Liver (tissue), 9 donors: ENCODE measurements around the gene CFAP221. TPM values are rescaled to one million over a fixed set of nuclear protein-coding genes. Genes with fewer than 3 reads are reported as not detected.

Experiments
- DNase-seq: peaks from one replicate; pipeline ENCODE4 v3.0.0-alpha.2; 2017; ENCODE audit warnings: low spot score
- H3K27ac ChIP-seq, 2 donors: one replicate each; pipeline ENCODE4 v1.7.0; 2013; ENCODE audit warnings: inconsistent platforms in 2 of 2, low read length in 2 of 2, control low read depth in 1 of 2, low read depth in 1 of 2, mild to moderate bottlenecking in 1 of 2
- H3K27me3 ChIP-seq, 4 donors: one replicate each; pipeline versions ENCODE4 v1.6.1 to v1.7.0; 2013; ENCODE audit warnings: low read length in 3 of 4, inconsistent platforms in 1 of 4, mild to moderate bottlenecking in 1 of 4, moderate library complexity in 1 of 4; ENCODE audit not compliant: control insufficient read depth in 4 of 4, insufficient read depth in 4 of 4
- H3K36me3 ChIP-seq, 4 donors: one replicate each; pipeline versions ENCODE4 v1.6.1 to v1.7.0; 2013; ENCODE audit warnings: low read length in 3 of 4, mild to moderate bottlenecking in 3 of 4, low read depth in 1 of 4, moderate library complexity in 1 of 4; ENCODE audit not compliant: control insufficient read depth in 4 of 4, insufficient read depth in 3 of 4
- H3K4me1 ChIP-seq, 4 donors: one replicate each; pipeline versions ENCODE4 v1.6.1 to v1.7.0; 2013; ENCODE audit warnings: low read length in 3 of 4, mild to moderate bottlenecking in 3 of 4, moderate library complexity in 1 of 4; ENCODE audit not compliant: control insufficient read depth in 4 of 4, insufficient read depth in 4 of 4
- H3K4me3 ChIP-seq, 3 donors: one replicate each; pipeline versions ENCODE4 v1.6.1 to v1.7.0; 2013; ENCODE audit warnings: low read length in 3 of 3, control low read depth in 1 of 3, low read depth in 1 of 3, mild to moderate bottlenecking in 1 of 3
- H3K9ac ChIP-seq, 2 donors: one replicate each; pipeline ENCODE4 v1.7.0; 2013; ENCODE audit warnings: low read length in 2 of 2, mild to moderate bottlenecking in 2 of 2, moderate library complexity in 2 of 2, control low read depth in 1 of 2, low read depth in 1 of 2
- H3K9me3 ChIP-seq, 4 donors: one replicate each; pipeline versions ENCODE4 v1.6.1 to v1.7.0; 2013; ENCODE audit warnings: low read length in 3 of 4; ENCODE audit not compliant: control insufficient read depth in 4 of 4
- ATF3 ChIP-seq: IDR thresholded peaks from 2 replicates; pipeline ENCODE4 v1.6.1; 2016; ENCODE audit warnings: antibody characterized with exemption
- EGR1 ChIP-seq, 2 donors: IDR thresholded peaks; 2 replicates each; pipeline ENCODE4 v1.6.1; 2016 to 2018; ENCODE audit warnings: antibody characterized with exemption in 2 of 2, low read depth in 2 of 2
- FOXA1 ChIP-seq: IDR thresholded peaks from 2 replicates; pipeline ENCODE4 v1.6.1; 2016; ENCODE audit warnings: antibody characterized with exemption
- FOXA2 ChIP-seq: IDR thresholded peaks from 2 replicates; pipeline ENCODE4 v1.6.1; 2016; ENCODE audit warnings: antibody characterized with exemption
- GABPA ChIP-seq, 2 donors: IDR thresholded peaks in 1 of 2; conservative IDR thresholded peaks in 1 of 2; 2 replicates each; pipeline ENCODE4 v1.6.1; 2016; ENCODE audit warnings: antibody characterized with exemption in 2 of 2, mild to moderate bottlenecking in 1 of 2, moderate library complexity in 1 of 2
- HNF4A ChIP-seq, 2 donors: conservative IDR thresholded peaks; 2 replicates each; pipeline ENCODE4 v1.6.1; 2016; ENCODE audit warnings: antibody characterized with exemption in 2 of 2, mild to moderate bottlenecking in 2 of 2
- HNF4G ChIP-seq: IDR thresholded peaks from 2 replicates; pipeline ENCODE4 v1.6.1; 2016; ENCODE audit warnings: antibody characterized with exemption
- JUND ChIP-seq, 2 donors: IDR thresholded peaks; 2 replicates each; pipeline ENCODE4 v1.6.1; 2016; ENCODE audit warnings: antibody characterized with exemption in 2 of 2
- MAX ChIP-seq: IDR thresholded peaks from 2 replicates; pipeline ENCODE4 v1.6.1; 2016; ENCODE audit warnings: antibody characterized with exemption
- NR2F2 ChIP-seq: IDR thresholded peaks from 2 replicates; pipeline ENCODE4 v1.6.1; 2016; ENCODE audit warnings: antibody characterized with exemption
- RAD21 ChIP-seq, 2 donors: IDR thresholded peaks; 2 replicates each; pipeline ENCODE4 v1.6.1; 2016; ENCODE audit warnings: antibody characterized with exemption in 2 of 2, mild to moderate bottlenecking in 2 of 2
- RXRA ChIP-seq, 2 donors: IDR thresholded peaks; 2 replicates each; pipeline ENCODE4 v1.6.1; 2017 to 2018; ENCODE audit warnings: antibody characterized with exemption in 2 of 2, mild to moderate bottlenecking in 1 of 2
- SP1 ChIP-seq: IDR thresholded peaks from 2 replicates; pipeline ENCODE4 v1.6.1; 2018; ENCODE audit warnings: antibody characterized with exemption, mild to moderate bottlenecking
- TAF1 ChIP-seq: conservative IDR thresholded peaks from 2 replicates; pipeline ENCODE4 v1.6.1; 2016; ENCODE audit warnings: antibody characterized with exemption, mild to moderate bottlenecking
- YY1 ChIP-seq: IDR thresholded peaks from 2 replicates; pipeline ENCODE4 v1.6.1; 2016; ENCODE audit warnings: antibody characterized with exemption, mild to moderate bottlenecking
- ZBTB33 ChIP-seq: IDR thresholded peaks from 2 replicates; pipeline ENCODE4 v1.6.1; 2016; ENCODE audit warnings: antibody characterized with exemption
- WGBS: extraction: QIAGEN DNeasy Blood & Tissue Kit; methylation state at CpG from one replicate; pipeline ENCODE4 v1.1.7; 2013; 5-methylcytosine and 5-hydroxymethylcytosine counted together
- polyA plus RNA-seq, 2 donors: library from polyadenylated mRNA; stranded (reverse) in 1 of 2; unstranded in 1 of 2; fragments of 200-250 nt in 1 of 2; fragments of >200 nt in 1 of 2; fragmentation: Nextera tagmentation in 1 of 2; extraction: Ambion mirVana in 1 of 2; gene quantifications; one replicate each; pipeline versions ENCODE4 v1.2.1 to v1.2.3, GENCODE V29; 2013 to 2015
- total RNA-seq, 2 donors: library from RNA; depleted of rRNA; stranded (reverse); fragments of >200 nt; gene quantifications; one replicate each; pipeline ENCODE4 v1.2.3, GENCODE V29; 2014
- TF ChIP-seq, protein P1 (sequence below): IDR thresholded peaks from 2 replicates; pipeline ENCODE4 v1.6.1; 2016; ENCODE audit warnings: antibody characterized with exemption, mild to moderate bottlenecking
- TF ChIP-seq, protein P2 (sequence below): fragments of 150-350 bp; IDR thresholded peaks from 2 replicates; pipeline ENCODE4 v1.5.1; 2017; ENCODE audit warnings: improper control_type of control experiment, low read depth, low read length; ENCODE audit not compliant: missing input control
- donor health status: healthy.
- donor health status: healthy.
- donor health status: healthy.
- donor health status: healthy.
- donor health status: healthy.

CFAP221 gene
- total and polyA plus RNA-seq, 4 donors = 0.23 to 3.1 (median 1.2) TPM

GRCh38 chr2:119694470-119694844, 150.2 kb downstream of the CFAP221 start:
- no peak for TF ChIP-seq HNF4A (conservative IDR thresholded peaks at IDR 0.05)
- TF ChIP-seq ZBTB33 = no peak
- TF ChIP-seq EGR1 (IDR thresholded peaks at IDR 0.05; ENCODE audit: low read depth in 2 of 2) = no peak
- no peak for TF ChIP-seq RAD21 (IDR thresholded peaks at IDR 0.05)
- TF ChIP-seq ATF3 = no peak
- no peak for TF ChIP-seq RXRA (IDR thresholded peaks at IDR 0.05)
- no peak for TF ChIP-seq SP1
- TF ChIP-seq TAF1 = no peak
- no peak for TF ChIP-seq FOXA1
- no peak for TF ChIP-seq HNF4G
- TF ChIP-seq JUND (IDR thresholded peaks at IDR 0.05) = no peak

GRCh38 chr2:119694845-119695521, 150.7 kb downstream of the CFAP221 start:
- no peak for DNase-seq
- no peak overlapping the region for H3K4me3 ChIP-seq
- no peaks in the 10 kb centered on the region for H3K27me3 ChIP-seq
- peaks cover 0 to 3% (median 0%) of the 10 kb centered on the region in 4 donors for H3K36me3 ChIP-seq
- no peaks in the 10 kb centered on the region for H3K9me3 ChIP-seq
- TF ChIP-seq MAX (no peak), FOXA1 (no peak), GABPA (IDR thresholded peaks at IDR 0.05 in 1 of 2, conservative IDR thresholded peaks at IDR 0.05 in 1 of 2) (no peak), YY1 (no peak), HNF4A (conservative IDR thresholded peaks at IDR 0.05) (no peak), NR2F2 (no peak), HNF4G (no peak), FOXA2 (no peak), ZBTB33 (no peak), RAD21 (IDR thresholded peaks at IDR 0.05) (no peak), RXRA (IDR thresholded peaks at IDR 0.05) (no peak), EGR1 (IDR thresholded peaks at IDR 0.05; ENCODE audit: low read depth in 2 of 2) (no peak), SP1 (no peak), TAF1 (no peak)
- TF ChIP-seq, protein P1, sequence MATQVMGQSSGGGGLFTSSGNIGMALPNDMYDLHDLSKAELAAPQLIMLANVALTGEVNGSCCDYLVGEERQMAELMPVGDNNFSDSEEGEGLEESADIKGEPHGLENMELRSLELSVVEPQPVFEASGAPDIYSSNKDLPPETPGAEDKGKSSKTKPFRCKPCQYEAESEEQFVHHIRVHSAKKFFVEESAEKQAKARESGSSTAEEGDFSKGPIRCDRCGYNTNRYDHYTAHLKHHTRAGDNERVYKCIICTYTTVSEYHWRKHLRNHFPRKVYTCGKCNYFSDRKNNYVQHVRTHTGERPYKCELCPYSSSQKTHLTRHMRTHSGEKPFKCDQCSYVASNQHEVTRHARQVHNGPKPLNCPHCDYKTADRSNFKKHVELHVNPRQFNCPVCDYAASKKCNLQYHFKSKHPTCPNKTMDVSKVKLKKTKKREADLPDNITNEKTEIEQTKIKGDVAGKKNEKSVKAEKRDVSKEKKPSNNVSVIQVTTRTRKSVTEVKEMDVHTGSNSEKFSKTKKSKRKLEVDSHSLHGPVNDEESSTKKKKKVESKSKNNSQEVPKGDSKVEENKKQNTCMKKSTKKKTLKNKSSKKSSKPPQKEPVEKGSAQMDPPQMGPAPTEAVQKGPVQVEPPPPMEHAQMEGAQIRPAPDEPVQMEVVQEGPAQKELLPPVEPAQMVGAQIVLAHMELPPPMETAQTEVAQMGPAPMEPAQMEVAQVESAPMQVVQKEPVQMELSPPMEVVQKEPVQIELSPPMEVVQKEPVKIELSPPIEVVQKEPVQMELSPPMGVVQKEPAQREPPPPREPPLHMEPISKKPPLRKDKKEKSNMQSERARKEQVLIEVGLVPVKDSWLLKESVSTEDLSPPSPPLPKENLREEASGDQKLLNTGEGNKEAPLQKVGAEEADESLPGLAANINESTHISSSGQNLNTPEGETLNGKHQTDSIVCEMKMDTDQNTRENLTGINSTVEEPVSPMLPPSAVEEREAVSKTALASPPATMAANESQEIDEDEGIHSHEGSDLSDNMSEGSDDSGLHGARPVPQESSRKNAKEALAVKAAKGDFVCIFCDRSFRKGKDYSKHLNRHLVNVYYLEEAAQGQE = no peak
- TF ChIP-seq, protein P2, sequence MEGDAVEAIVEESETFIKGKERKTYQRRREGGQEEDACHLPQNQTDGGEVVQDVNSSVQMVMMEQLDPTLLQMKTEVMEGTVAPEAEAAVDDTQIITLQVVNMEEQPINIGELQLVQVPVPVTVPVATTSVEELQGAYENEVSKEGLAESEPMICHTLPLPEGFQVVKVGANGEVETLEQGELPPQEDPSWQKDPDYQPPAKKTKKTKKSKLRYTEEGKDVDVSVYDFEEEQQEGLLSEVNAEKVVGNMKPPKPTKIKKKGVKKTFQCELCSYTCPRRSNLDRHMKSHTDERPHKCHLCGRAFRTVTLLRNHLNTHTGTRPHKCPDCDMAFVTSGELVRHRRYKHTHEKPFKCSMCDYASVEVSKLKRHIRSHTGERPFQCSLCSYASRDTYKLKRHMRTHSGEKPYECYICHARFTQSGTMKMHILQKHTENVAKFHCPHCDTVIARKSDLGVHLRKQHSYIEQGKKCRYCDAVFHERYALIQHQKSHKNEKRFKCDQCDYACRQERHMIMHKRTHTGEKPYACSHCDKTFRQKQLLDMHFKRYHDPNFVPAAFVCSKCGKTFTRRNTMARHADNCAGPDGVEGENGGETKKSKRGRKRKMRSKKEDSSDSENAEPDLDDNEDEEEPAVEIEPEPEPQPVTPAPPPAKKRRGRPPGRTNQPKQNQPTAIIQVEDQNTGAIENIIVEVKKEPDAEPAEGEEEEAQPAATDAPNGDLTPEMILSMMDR = no peak
- 29% methylated on average over 10 of the region's 10 CpGs for WGBS
- H3K4me1 ChIP-seq = peaks cover 2 to 13% (median 9%) of the 10 kb centered on the region in 4 donors
- no peak overlapping the region for H3K9ac ChIP-seq
- no peak overlapping the region for H3K27ac ChIP-seq

More at GRCh38 chr2:119694470-119694844, 150.2 kb downstream of the CFAP221 start:
- H3K27ac ChIP-seq = no peak overlapping the region
- peaks cover 0 to 4% (median 0%) of the 10 kb centered on the region in 4 donors for H3K36me3 ChIP-seq
- no peak overlapping the region for H3K4me3 ChIP-seq
- no peaks in the 10 kb centered on the region for H3K27me3 ChIP-seq
- no peaks in the 10 kb centered on the region for H3K9me3 ChIP-seq
- DNase-seq = no peak
- 53% methylated on average over 10 of the region's 10 CpGs for WGBS
- no peak overlapping the region for H3K9ac ChIP-seq
- peaks cover 2 to 13% (median 9%) of the 10 kb centered on the region in 4 donors for H3K4me1 ChIP-seq
